B cell (primary cell): ENCODE data around the gene CHMP6. TPM values are rescaled to one million over a fixed set of nuclear protein-coding genes. Genes with fewer than 3 reads are reported as not detected.

Experiments
- ATAC-seq: fragments of 200-7000 bp; cut with Tn5 transposase; one replicate; pipeline ENCODE4 v1.10.0; 2021; ENCODE audit warnings: low read depth, mild to moderate bottlenecking, moderate number of reproducible peaks, moderate library complexity
- CTCF ChIA-PET: fragments of 350-600 bp; sonication (Branson Sonifier 250); formaldehyde crosslinking; loops from one replicate; lab custom pipeline; 2021; ENCODE audit warnings: antibody characterized with exemption, inconsistent platforms; lab: Charles Lee
- POLR2A ChIA-PET: fragments of 350-600 bp; sonication (Branson Sonifier 250); formaldehyde crosslinking; loops from one replicate; lab custom pipeline; 2021; ENCODE audit warnings: antibody characterized with exemption; lab: Charles Lee
- DNase-seq: peaks from one replicate; pipeline ENCODE4 v3.0.0; 2013
- H2AFZ ChIP-seq: 2 replicates; pipeline ENCODE4 v1.6.1; 2012; ENCODE audit warnings: mild to moderate bottlenecking, low read depth, low read length; ENCODE audit not compliant: insufficient read depth, poor library complexity, severe bottlenecking
- H3K27ac ChIP-seq, 2 donors: 1 replicate in 1 of 2; 2 replicates in 1 of 2; pipeline ENCODE4 v1.5.1; 2012 to 2013; ENCODE audit warnings: low read length in 2 of 2, mild to moderate bottlenecking in 2 of 2, moderate library complexity in 1 of 2
- H3K27me3 ChIP-seq, 4 experiments: fragments of 200-600 bp in 1 of 4; sonication (generic) in 1 of 4; replicated peaks in 1 of 4; 1 replicate in 2 of 4; 2 replicates in 2 of 4; pipeline versions ENCODE4 v1.6.1 to v1.7.0; 2013 to 2016; ENCODE audit warnings: low read length in 3 of 4, mild to moderate bottlenecking in 2 of 4, mixed read lengths in 1 of 4, moderate library complexity in 1 of 4; ENCODE audit not compliant: insufficient read depth in 4 of 4, control insufficient read depth in 3 of 4; ENCODE audit errors: control extremely low read depth in 1 of 4
- H3K36me3 ChIP-seq, 2 experiments: replicated peaks in 1 of 2; 1 replicate in 1 of 2; 2 replicates in 1 of 2; pipeline versions ENCODE4 v1.6.1 to v1.7.1; 2013; ENCODE audit warnings: low read length in 1 of 2; ENCODE audit not compliant: insufficient read depth in 2 of 2, control insufficient read depth in 1 of 2; ENCODE audit errors: control extremely low read depth in 1 of 2, extremely low read depth in 1 of 2
- H3K4me1 ChIP-seq, 2 donors: fragments of 200-600 bp in 1 of 2; sonication (generic) in 1 of 2; 1 replicate in 1 of 2; 2 replicates in 1 of 2; pipeline versions ENCODE4 v1.5.1 to v1.6.1; 2013 to 2017; ENCODE audit warnings: low read length in 2 of 2; ENCODE audit not compliant: control insufficient read depth in 2 of 2, insufficient read depth in 2 of 2
- H3K4me2 ChIP-seq: replicated peaks from 2 replicates; pipeline ENCODE3; 2012; ENCODE audit warnings: mild to moderate bottlenecking, low read depth, low read length; ENCODE audit not compliant: poor library complexity, severe bottlenecking
- H3K4me3 ChIP-seq, 5 experiments: fragments of 200-600 bp in 1 of 5; sonication (generic) in 1 of 5; 1 replicate in 3 of 5; 2 replicates in 2 of 5; pipeline versions ENCODE4 v1.5.1 to v1.7.0; 2011 to 2016; ENCODE audit warnings: low read length in 4 of 5, mild to moderate bottlenecking in 4 of 5, low read depth in 2 of 5, control low read depth in 1 of 5, moderate library complexity in 1 of 5; ENCODE audit not compliant: insufficient read depth in 1 of 5; ENCODE audit errors: control extremely low read depth in 1 of 5, extremely low read depth in 1 of 5
- H3K79me2 ChIP-seq: fragments of 200-600 bp; sonication (generic); one replicate; pipeline ENCODE4 v1.6.0; 2016; ENCODE audit warnings: low read length; ENCODE audit not compliant: control insufficient read depth, insufficient read depth
- H3K9ac ChIP-seq: fragments of 200-600 bp; sonication (generic); 2 replicates; pipeline ENCODE4 v1.6.1; 2017; ENCODE audit warnings: mild to moderate bottlenecking, low read length, moderate library complexity
- H3K9me3 ChIP-seq, 3 donors: one replicate each; pipeline versions ENCODE4 v1.6.1 to v1.7.1; 2013; ENCODE audit warnings: low read length in 2 of 3; ENCODE audit not compliant: control insufficient read depth in 2 of 3, insufficient read depth in 1 of 3; ENCODE audit errors: control extremely low read depth in 1 of 3
- H4K20me1 ChIP-seq: 2 replicates; pipeline ENCODE4 v1.6.0; 2012; ENCODE audit warnings: mild to moderate bottlenecking, low read length; ENCODE audit not compliant: insufficient read depth, control insufficient read depth, poor library complexity, severe bottlenecking
- H3K27ac Mint-ChIP-seq: one replicate; pipeline ENCODE4 v1.8.0; 2021; ENCODE audit warnings: mixed read lengths
- H3K27me3 Mint-ChIP-seq: one replicate; pipeline ENCODE4 v1.8.0; 2021; ENCODE audit warnings: mixed read lengths
- H3K4me1 Mint-ChIP-seq: one replicate; pipeline ENCODE4 v1.8.0; 2021; ENCODE audit warnings: mixed read lengths
- H3K4me3 Mint-ChIP-seq: one replicate; pipeline ENCODE4 v1.8.0; 2021; ENCODE audit warnings: mixed read lengths
- H3K9me3 Mint-ChIP-seq: one replicate; pipeline ENCODE4 v1.8.0; 2022; ENCODE audit warnings: mixed read lengths; ENCODE audit not compliant: insufficient read depth
- CTCF ChIP-seq: fragments of 200-600 bp; IDR thresholded peaks from one replicate; pipeline ENCODE4 v1.8.0; 2022; ENCODE audit warnings: antibody characterized with exemption, mild to moderate bottlenecking
- EZH2 ChIP-seq: IDR thresholded peaks from 2 replicates; pipeline ENCODE4 v1.6.1; 2012; ENCODE audit warnings: borderline replicate concordance, low read depth, mild to moderate bottlenecking, moderate library complexity, low read length; ENCODE audit not compliant: insufficient read depth, poor library complexity, severe bottlenecking
- WGBS: methylation state at CpG from one replicate; pipeline ENCODE4 v1.1.5; 2013; ENCODE audit warnings: missing lambda C conversion rate; ENCODE audit not compliant: insufficient coverage; 5-methylcytosine and 5-hydroxymethylcytosine counted together
- intact Hi-C: fragments of 100-400 bp; cut with micrococcal nuclease; formaldehyde crosslinking; loops from one replicate; pipeline ENCODE4 v1.10.0; 2022
- polyA plus RNA-seq: library from polyadenylated mRNA; depleted of rRNA; stranded (reverse); fragments of >200 nt; gene quantifications from 2 replicates; pipeline ENCODE4 v1.2.3, GENCODE V29; 2012
- total RNA-seq, 2 donors: library from RNA; stranded (reverse); fragments of 120-200 nt in 1 of 2; gene quantifications; 1 replicate in 1 of 2; 2 replicates in 1 of 2; pipeline versions ENCODE4 v1.2.3 to v1.2.4, GENCODE V29; 2013 to 2022

The CHMP6 gene
- total and polyA plus RNA-seq, 2 donors (not counting 1 experiment from before 2014, with no cell fraction given): 21.2 to 46.2 TPM

GRCh38 chr17:80943346-80944145 is 48.1 kb upstream of the CHMP6 start:
- DNase-seq (no peak), ATAC-seq (no peak)
- H3K4me3 Mint-ChIP-seq: no peak overlapping the region
- Histone ChIP-seq H3K9me3 (peaks cover 0 to 7% (median 0%) of the 10 kb centered on the region in 3 donors), H2AFZ (no peak overlapping the region), H3K36me3 (peaks cover 0 to 17% of the 10 kb centered on the region in 2 experiments), H3K27ac (peak overlapping the region in 1 of 2 donors; percentile 36), H3K4me2 (peak overlapping the region; percentile 36), H3K27me3 (no peaks in the 10 kb centered on the region), H3K79me2 (no peaks in the 10 kb centered on the region), H3K4me3 (no peak overlapping the region), H4K20me1 (no peaks in the 10 kb centered on the region), H3K9ac (no peak overlapping the region), H3K4me1 (peaks cover 44 to 48% of the 10 kb centered on the region in 2 donors)
- H3K27ac Mint-ChIP-seq: no peak overlapping the region
- TF ChIP-seq CTCF (no peak), EZH2 (no peak)
- no peaks in the 10 kb centered on the region for H3K9me3 Mint-ChIP-seq
- POLR2A ChIA-PET: no interaction called here
- H3K27me3 Mint-ChIP-seq: no peaks in the 10 kb centered on the region
- intact Hi-C loops: no loop called here
- CTCF ChIA-PET: no interaction called here
- 88% methylated on average over 14 of the region's 17 CpGs for WGBS
- peaks cover 29% of the 10 kb centered on the region for H3K4me1 Mint-ChIP-seq

GRCh38 chr17:80944326-80944725 is 47.3 kb upstream of the CHMP6 start:
- no peak overlapping the region for H3K4me3 Mint-ChIP-seq
- 84% methylated on average over 4 of the region's 9 CpGs for WGBS
- POLR2A ChIA-PET: interaction anchor here (0.7 kb wide), 1 partner anchor 270 kb away, joined by 6 read pairs; no protein-coding TSS in a partner anchor

More at GRCh38 chr17:80944326-80944725, 47.3 kb upstream of the CHMP6 start:
- no peak overlapping the region for H2AFZ ChIP-seq
- intact Hi-C loops: no loop called here
- peaks cover 0 to 18% of the 10 kb centered on the region in 2 experiments for H3K36me3 ChIP-seq
- peak overlapping the region in 1 of 2 donors; percentile 36 for H3K27ac ChIP-seq
- Mint-ChIP-seq H3K9me3 (no peaks in the 10 kb centered on the region), H3K27ac (peak overlapping the region; percentile 41), H3K27me3 (no peaks in the 10 kb centered on the region), H3K4me1 (peaks cover 23% of the 10 kb centered on the region)
- CTCF ChIA-PET: no interaction called here
- H3K4me3 ChIP-seq: no peak overlapping the region
- H3K4me1 ChIP-seq: peaks cover 36 to 40% of the 10 kb centered on the region in 2 donors
- no peak for TF ChIP-seq CTCF
- TF ChIP-seq EZH2: no peak
- DNase-seq (no peak), ATAC-seq (no peak)
- H3K9me3 ChIP-seq: peaks cover 0 to 7% (median 0%) of the 10 kb centered on the region in 3 donors
- H3K79me2 ChIP-seq: no peaks in the 10 kb centered on the region
- no peak overlapping the region for H3K9ac ChIP-seq
- peak overlapping the region; percentile 36 for H3K4me2 ChIP-seq
- no peaks in the 10 kb centered on the region for H4K20me1 ChIP-seq
- no peaks in the 10 kb centered on the region for H3K27me3 ChIP-seq
